T47D (cell line): ENCODE measurements around the gene ZCWPW1.
A peak's percentile ranks its signal among the peaks of the same experiment; 100 is the strongest.

Source experiments
- DNase-seq, 2 experiments: peaks; one replicate each; pipeline versions ENCODE4 v3.0.0 to v3.0.0-alpha.2; 2011 to 2012; ENCODE audit warnings: low read depth in 1 of 2, low spot score in 1 of 2
- JUND ChIP-seq: IDR thresholded peaks from 2 replicates; pipeline ENCODE4 v1.6.1; 2012; ENCODE audit warnings: low read depth
- in situ Hi-C: cut with HindIII; loops from 2 replicates; pipeline ENCODE4 v1.10.0; 2016; ENCODE audit warnings: low sequenced_read_pairs, low pct_unique_long_range_greater_than_20kb

ZCWPW1 gene

DNA sequence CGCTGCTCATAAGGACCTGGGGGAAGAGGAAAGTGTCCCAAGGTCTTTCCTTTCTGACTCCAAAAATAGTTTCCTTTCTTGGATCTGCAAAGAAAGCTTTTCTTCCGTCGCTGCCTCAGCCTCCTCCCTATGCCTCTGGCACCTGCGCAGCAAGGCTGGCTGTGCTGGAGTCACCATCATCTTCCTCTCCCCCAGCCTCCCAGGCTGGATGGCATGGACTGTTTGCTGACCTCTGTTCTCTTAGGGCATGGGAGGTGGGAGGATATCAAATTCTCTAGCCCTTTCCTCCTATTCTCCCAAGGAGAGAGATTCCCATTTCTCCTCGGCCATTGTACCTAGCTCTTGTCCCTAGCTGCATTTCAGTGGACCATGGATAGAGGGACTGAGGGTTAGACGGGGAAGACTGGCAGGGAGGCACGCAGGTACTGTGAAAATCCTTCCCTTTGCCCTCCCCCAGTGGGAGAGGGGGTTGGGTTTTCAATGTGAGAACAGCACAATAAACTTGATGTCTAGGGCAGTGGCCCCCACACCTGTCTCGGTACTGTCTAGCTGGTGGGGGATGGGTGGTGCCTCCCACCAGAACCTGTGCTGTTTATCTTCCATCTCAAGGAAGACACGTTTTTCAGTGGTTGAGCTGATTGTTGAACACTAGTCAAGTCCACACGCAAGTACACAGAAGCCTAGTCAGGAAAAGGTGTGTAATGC lies 5.2 kb upstream of the ZCWPW1 start:
- no peak for DNase-seq
- no peak for TF ChIP-seq JUND
- in situ Hi-C loops: no loop called here

DNA sequence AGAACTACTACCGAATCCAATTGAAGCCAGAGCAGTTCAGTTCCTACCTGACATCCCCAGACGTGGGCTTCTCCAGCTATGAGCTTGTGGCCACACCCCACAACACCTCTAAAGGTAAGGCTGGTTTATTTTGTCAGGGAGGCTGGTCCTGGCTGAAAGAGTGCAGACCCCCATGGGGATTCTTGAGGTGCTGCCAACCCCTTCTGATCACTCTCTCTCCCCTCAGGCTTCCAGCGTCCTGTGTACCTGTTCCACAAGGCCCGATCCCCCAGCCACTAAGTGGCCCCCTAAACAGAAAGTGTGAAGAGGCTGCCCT lies 4.7 kb upstream of the ZCWPW1 start:
- DNase-seq: no peak
- in situ Hi-C loops: no loop called here
- no peak for TF ChIP-seq JUND

DNA sequence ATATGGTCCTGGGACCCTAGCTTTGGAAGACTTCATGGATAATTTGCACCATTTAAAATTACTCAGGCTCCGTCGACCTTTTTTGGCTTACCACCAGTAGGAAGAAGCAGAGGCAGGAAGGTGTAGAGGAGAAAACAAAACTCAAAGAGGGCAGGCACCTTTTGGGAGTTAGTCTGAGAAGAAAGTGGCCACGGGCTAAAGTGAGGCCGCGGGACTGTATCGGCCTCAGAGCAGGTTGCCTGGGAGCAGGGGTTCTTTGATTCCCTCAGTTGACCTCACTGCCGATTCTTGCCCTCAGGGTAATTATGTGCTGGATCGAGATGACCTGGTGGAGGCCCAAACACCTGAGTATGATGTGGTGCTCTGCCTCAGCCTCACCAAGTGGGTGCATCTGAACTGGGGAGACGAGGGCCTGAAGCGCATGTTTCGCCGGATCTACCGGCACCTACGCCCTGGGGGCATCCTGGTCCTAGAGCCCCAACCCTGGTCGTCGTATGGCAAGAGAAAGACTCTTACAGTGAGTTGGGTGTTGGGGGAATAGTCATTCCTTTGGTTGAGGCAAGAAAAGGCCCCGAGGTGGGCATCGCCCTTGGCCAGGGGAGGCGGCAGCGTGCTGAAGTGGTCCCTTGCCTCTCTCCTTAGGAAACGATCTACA lies 4.2 kb upstream of the ZCWPW1 start:
- DNase-seq: no peak
- in situ Hi-C loops: no loop called here
- no peak for TF ChIP-seq JUND

DNA sequence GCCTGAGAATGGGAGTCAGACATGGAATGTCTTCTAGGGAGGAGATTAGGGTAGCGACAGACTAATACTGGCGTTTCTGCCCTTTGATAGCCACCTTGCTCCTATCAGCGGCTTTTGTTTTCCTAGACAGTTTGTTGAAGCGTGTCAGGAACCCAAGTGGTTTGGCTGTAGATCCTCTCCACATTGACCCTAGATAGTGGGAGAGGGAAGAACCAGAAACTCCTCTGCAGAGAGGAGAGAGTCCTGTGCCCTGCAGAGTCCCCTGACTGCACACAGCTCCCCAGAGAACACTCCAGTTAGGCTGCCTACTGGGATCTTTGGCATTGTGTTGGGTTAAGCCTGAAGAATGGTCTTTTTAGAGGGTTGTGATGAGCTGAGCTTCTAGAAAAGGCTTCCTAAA lies 3.5 kb upstream of the ZCWPW1 start:
- no peak for TF ChIP-seq JUND
- in situ Hi-C loops: no loop called here
- no peak for DNase-seq

DNA sequence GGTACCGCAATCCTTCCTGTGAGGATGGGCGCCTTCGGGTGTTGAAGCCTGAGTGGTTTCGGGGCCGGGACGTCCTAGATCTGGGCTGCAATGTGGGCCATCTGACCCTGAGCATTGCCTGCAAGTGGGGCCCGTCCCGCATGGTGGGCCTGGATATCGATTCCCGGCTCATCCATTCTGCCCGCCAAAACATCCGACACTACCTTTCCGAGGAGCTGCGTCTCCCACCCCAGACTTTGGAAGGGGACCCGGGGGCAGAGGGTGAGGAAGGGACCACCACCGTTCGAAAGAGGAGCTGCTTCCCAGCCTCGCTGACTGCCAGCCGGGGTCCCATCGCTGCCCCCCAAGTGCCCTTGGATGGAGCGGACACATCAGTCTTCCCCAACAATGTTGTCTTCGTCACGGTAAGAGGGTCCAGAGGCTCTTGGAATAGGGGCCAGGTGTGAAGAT lies 2.8 kb upstream of the ZCWPW1 start:
- in situ Hi-C loops: no loop called here
- TF ChIP-seq JUND: no peak
- no peak for DNase-seq

DNA sequence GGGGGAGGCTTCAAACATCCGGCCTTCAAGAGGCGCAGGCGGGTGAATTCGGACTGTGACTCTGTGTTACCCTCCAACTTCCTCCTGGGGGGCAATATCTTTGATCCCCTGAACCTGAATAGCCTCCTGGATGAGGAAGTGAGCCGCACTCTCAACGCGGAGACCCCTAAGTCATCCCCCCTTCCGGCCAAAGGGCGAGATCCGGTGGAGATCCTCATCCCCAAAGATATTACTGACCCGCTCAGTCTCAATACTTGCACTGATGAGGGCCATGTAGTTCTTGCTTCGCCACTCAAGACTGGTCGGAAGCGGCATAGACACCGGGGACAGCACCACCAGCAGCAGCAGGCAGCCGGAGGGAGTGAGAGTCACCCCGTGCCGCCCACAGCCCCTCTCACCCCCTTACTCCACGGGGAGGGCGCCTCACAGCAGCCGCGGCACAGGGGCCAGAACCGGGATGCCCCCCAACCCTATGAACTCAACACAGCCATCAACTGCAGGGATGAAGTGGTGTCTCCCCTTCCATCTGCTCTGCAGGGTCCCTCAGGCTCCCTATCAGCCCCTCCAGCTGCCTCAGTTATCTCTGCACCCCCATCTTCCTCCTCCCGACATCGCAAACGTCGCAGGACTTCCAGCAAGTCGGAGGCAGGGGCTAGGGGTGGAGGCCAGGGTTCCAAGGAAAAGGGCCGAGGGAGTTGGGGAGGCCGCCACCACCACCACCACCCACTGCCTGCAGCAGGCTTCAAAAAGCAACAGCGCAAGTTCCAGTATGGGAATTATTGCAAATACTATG lies 2.2 kb upstream of the ZCWPW1 start:
- no peak for TF ChIP-seq JUND
- in situ Hi-C loops: no loop called here
- no peak for DNase-seq

DNA sequence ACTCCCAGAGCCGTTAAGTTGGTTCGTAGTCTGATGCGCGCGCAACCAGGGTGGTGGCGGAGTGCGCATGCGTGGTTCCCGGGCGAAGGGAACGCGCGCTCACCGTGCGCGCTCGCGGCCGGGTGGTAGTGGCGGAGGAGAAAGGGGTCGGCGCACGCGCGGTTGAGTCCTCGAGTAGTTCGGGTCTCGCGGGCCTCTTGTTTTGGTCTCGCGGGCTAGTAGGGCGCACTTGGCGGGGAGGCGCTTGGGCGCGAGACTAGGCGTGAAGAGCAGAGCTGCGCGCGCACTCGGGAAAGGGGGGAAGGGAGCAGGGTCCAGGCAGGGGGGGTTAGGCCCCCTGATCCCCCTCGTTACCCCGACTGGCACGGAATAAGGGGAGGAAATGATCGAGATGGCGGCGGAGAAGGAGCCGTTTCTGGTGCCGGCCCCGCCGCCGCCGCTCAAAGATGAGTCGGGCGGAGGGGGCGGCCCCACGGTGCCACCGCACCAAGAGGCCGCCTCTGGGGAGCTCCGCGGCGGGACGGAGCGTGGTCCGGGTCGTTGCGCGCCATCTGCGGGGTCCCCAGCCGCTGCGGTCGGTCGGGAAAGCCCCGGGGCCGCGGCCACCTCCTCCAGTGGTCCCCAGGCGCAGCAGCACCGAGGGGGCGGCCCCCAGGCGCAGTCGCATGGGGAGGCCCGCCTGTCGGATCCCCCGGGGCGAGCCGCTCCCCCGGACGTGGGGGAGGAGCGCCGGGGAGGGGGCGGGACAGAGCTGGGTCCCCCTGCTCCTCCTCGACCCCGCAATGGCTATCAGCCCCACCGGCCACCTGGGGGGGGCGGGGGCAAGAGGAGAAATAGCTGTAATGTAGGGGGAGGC lies 1.4 kb upstream of the ZCWPW1 start, which contains the start of gene MEPCE:
Gene MEPCE, plus strand, starts transcription at position 195 of the 856 bp plus-strand sequence. Its CDS starts 188 bp downstream, at position 383.
- DNase-seq: peak; percentile 93
- in situ Hi-C loops: no loop called here
- no peak for TF ChIP-seq JUND

DNA sequence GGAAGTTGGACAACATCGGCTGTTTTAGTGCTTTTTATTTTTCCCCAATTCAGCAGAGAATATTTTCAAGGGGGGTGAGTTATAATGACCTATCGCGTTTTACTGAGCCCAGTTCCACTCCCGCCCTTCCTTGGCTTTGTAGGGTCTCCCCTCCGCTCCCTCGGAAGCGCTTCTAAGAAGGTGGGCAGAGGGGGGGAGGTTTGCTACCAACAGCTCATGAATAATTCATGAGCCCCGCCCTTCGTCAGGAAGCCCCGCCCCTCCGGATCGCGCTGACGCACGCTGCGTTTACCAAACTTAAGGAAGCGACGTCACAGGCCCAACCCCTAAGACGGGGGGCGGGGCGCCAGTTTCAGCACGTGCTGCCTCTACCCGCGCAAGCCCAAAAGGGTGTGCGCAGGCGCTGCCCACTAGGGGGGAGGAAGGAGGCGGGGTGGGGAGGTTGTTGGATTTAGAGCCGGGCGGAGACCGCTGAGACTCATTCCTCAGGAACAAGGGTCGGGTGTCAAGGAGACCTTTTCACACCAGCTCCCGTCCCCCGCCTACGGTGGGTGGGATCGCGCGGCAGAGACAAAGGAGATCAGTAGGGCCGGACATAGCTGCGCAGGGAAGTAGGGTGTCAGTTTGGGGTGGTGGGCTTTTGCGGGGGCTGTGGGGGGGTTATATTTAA lies 599 bp upstream of the ZCWPW1 start:
- no peak for TF ChIP-seq JUND
- in situ Hi-C loops: no loop called here
- peak; percentile 78 to 99 for DNase-seq

DNA sequence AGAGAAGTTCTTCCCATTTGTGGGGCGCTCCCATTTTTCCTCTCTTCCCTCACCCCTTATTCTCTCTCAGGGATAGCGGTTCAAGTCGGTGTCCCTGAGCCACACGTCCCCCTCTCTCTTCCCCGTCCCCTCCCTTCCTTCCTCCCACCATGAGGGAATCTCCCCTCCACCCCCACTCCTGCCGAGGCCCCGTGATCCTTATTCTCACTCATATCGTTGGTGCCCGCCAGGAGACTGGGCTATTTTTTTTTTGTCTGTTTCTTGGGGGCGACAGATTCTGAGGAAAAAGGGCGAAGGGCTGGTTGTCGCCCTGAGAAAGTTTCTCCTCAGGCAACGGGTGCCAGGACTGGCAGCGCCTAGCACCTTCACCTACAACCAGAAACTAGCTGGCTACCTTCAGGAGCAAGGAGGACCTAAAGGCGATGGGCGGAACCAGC lies 723 bp downstream of the ZCWPW1 start:
- no peak for TF ChIP-seq JUND
- no peak for DNase-seq
- in situ Hi-C loops: no loop called here

DNA sequence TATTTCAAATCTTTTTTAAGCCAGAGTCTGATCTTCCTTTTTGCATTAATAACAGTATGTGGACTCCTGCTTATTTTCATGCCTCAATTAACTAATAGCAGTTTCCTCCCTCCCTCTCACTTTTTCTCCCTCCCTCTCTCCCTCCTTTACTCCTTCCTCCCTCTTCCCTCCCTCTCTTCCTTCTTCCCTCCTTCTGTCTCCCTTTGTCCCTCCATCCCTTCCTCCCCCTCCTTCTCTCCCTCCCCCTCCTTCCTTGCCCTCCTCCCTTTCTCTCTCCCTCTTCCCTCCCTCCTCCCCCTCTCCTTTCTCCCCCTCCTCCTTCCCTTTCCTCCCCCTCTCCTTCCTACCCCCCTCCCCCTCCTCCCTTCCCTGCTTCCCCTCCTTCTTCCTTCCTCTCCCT lies 2.0 kb downstream of the ZCWPW1 start:
- TF ChIP-seq JUND: no peak
- in situ Hi-C loops: no loop called here
- no peak for DNase-seq

DNA sequence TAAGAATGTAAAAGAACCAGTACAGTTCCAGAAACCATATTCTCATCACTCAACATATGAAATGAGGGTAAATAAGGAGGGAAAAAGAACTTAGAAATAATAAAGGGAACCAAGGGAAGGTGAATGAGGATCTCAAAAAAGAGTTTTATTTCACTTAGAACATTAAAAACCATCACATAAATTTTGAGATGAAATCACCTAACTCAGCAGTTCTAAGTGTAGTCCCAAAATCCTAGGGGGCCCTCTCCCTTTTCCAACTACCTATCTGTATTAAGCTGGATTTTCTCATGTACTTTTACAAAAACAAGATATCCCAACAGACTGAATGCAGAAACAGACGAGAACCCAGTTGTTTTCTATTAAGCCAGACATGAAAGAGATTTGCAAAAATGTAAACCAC lies 3.2 kb downstream of the ZCWPW1 start:
- in situ Hi-C loops: no loop called here
- TF ChIP-seq JUND: no peak

DNA sequence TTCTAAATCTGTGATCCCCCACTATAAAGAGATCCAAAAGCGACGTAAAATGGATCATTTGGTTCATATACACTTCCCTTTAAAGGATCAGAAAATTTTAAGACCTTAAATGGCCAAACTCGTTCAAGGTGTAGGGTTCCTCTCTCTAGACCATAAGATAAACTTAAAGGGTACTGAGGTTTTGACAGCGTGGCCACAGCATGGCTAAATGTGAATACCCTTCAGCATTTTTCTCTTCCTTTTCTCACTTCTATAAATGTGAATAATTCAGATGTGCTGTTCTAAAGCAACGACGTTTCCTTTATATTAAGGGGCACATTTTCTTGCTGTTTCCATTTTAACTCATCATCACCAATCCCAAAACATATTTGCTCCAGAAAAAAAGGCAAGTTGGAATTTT lies 5.2 kb downstream of the ZCWPW1 start:
- no peak for TF ChIP-seq JUND
- DNase-seq: no peak
- in situ Hi-C loops: no loop called here

More for the DNA sequence above, 3.2 kb downstream of the ZCWPW1 start:
- no peak for DNase-seq
